Astrocyte (in vitro differentiated cells and primary cell): Measurements from ENCODE around the gene TXNDC12.
"Not testable (repeated sequence)": the region's sequence is repeated elsewhere in the genome, so short reads cannot be mapped to it uniquely, and the experiment has no call there.

Experiments
- EZH2 ChIP-seq: IDR thresholded peaks from 2 replicates; pipeline ENCODE4 v1.6.1; 2012; ENCODE audit warnings: mild to moderate bottlenecking, low read length, inconsistent platforms; ENCODE audit not compliant: insufficient read depth
- TF ChIP-seq, protein P1 (sequence below): IDR thresholded peaks from 2 replicates; pipeline ENCODE4 v1.5.1; 2011; ENCODE audit warnings: low read depth, mild to moderate bottlenecking, inconsistent platforms, low read length, moderate library complexity; ENCODE audit not compliant: insufficient read depth

GRCh38 chr1:52005548-52005947 lies 49.4 kb downstream of the TXNDC12 start:
- TF ChIP-seq, protein P1, sequence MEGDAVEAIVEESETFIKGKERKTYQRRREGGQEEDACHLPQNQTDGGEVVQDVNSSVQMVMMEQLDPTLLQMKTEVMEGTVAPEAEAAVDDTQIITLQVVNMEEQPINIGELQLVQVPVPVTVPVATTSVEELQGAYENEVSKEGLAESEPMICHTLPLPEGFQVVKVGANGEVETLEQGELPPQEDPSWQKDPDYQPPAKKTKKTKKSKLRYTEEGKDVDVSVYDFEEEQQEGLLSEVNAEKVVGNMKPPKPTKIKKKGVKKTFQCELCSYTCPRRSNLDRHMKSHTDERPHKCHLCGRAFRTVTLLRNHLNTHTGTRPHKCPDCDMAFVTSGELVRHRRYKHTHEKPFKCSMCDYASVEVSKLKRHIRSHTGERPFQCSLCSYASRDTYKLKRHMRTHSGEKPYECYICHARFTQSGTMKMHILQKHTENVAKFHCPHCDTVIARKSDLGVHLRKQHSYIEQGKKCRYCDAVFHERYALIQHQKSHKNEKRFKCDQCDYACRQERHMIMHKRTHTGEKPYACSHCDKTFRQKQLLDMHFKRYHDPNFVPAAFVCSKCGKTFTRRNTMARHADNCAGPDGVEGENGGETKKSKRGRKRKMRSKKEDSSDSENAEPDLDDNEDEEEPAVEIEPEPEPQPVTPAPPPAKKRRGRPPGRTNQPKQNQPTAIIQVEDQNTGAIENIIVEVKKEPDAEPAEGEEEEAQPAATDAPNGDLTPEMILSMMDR, result not testable (repeated sequence)
- not testable (repeated sequence) for TF ChIP-seq EZH2
